Astrocyte of the cerebellum (primary cell): ENCODE results near the gene SGIP1.

Source experiments
- DNase-seq: peaks from one replicate; pipeline ENCODE4 v3.0.0-alpha.2; 2011; ENCODE audit warnings: low read depth
- H3K4me3 ChIP-seq: 2 replicates; pipeline ENCODE4 v1.5.1; 2011; ENCODE audit warnings: mild to moderate bottlenecking, low read depth, low read length, moderate library complexity
- in situ Hi-C: cut with HindIII; loops from 2 replicates; pipeline ENCODE4 v1.10.0; 2017; ENCODE audit warnings: low sequenced_read_pairs
- TF ChIP-seq, protein P1 (sequence below): IDR thresholded peaks from 2 replicates; pipeline ENCODE4 v1.5.1; 2012; ENCODE audit warnings: low read length, low read depth, moderate library complexity, mild to moderate bottlenecking; ENCODE audit errors: missing control alignments

Gene SGIP1

DNA sequence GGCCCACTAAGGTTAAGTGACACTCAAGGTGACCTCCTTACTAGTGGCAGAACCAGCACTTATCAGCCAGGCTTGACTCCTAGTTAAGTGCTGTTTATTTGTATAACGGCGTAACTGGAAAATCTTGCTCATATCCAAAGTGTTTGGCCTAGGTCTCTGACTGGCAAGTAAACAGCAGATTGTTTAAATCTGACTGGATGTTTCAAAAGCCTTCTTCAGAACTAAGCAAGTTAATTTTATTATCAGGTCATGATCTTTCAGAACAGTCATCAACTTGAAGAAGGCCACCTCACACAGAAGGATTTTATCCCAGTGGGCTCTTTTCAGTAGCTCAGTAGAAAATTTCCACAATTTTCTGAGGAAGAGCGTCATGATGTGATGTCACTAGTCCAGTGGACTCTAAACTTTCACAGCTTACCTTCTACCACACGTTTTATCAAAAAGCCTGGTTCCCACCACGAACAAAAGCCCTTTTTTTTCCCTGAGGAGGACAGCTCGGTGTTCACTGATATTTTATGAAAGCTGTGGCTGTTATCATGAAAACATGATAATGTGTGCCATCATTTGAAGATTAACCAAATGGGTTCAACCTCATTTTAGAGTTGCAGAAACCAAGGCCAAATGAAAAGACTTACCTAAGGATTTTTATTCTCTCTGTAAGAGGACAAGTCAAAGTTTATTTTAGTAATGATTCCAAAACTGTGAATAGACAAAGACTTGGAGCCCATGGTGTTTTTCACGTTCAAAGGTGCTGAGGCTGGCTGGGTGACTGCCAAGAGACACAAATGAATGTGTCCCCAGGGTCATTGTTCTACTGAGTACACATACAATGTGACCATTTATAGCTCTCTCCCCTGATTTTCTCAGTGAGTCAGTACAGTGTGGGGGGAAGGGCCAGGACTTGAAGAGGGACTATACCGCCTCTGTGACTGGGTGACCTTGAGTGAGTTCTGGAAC is 9.1 kb downstream of the SGIP1 start:
- in situ Hi-C loops = no loop called here
- H3K4me3 ChIP-seq = no peak overlapping the region
- no peak for DNase-seq
- TF ChIP-seq, protein P1, sequence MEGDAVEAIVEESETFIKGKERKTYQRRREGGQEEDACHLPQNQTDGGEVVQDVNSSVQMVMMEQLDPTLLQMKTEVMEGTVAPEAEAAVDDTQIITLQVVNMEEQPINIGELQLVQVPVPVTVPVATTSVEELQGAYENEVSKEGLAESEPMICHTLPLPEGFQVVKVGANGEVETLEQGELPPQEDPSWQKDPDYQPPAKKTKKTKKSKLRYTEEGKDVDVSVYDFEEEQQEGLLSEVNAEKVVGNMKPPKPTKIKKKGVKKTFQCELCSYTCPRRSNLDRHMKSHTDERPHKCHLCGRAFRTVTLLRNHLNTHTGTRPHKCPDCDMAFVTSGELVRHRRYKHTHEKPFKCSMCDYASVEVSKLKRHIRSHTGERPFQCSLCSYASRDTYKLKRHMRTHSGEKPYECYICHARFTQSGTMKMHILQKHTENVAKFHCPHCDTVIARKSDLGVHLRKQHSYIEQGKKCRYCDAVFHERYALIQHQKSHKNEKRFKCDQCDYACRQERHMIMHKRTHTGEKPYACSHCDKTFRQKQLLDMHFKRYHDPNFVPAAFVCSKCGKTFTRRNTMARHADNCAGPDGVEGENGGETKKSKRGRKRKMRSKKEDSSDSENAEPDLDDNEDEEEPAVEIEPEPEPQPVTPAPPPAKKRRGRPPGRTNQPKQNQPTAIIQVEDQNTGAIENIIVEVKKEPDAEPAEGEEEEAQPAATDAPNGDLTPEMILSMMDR = no peak

DNA sequence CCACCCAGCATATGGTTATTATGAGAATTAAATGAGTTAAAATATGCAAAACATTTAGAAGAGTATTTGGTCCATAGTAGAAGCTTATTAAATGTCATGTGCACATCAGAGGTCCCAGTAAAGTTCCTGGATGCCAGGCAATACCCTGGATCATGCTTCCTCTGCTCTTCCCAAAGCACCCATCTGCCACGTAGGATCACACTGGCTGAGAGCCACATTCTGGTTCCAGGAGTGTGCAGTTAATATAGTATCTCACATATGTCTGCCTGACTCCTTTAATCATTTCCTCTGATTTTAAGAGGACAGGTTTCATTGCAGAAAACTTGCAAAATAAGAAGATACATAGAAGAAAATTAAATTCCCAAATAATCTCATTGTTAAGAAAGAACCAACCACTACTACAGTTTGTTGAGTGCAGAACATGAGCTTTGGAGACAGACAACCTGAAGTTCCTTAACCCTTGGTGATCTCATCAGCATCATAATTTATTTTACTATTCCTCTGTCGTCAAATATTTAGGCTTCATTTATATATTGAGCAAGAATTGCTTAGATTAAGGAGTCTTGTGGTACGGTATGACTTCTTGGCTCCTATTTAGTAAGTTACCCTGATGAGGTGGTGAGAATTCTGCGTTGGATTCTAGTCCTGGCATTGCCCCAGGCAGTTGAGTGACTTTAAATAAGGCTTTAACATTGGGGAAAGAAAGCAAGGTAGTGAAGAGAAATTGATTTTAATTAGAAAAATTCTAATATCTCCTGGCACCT is 12.3 kb downstream of the SGIP1 start:
- in situ Hi-C loops = no loop called here
- TF ChIP-seq, protein P1 = no peak
- H3K4me3 ChIP-seq = no peak overlapping the region
- no peak for DNase-seq

DNA sequence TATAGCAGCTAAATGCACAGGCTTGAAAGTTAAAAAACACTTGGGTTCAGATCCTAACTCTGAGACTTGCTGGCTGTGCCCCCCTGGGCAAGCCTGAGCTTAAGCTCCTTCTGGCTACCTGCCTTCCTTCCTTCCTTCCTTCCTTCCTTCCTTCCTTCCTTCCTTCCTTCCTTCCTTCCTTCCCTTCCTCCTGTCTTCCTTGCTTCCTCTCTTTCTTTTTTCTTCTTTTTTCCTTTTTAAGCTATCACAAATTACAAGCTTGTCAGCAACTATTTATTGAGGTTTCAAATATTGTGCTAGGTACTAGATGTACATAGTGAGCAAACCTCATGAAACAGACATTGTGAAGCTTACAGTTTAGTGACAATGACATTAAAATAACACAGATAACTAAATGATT is 15.1 kb downstream of the SGIP1 start:
- DNase-seq = no peak
- H3K4me3 ChIP-seq = no peak overlapping the region
- TF ChIP-seq, protein P1 = no peak
- in situ Hi-C loops = no loop called here

DNA sequence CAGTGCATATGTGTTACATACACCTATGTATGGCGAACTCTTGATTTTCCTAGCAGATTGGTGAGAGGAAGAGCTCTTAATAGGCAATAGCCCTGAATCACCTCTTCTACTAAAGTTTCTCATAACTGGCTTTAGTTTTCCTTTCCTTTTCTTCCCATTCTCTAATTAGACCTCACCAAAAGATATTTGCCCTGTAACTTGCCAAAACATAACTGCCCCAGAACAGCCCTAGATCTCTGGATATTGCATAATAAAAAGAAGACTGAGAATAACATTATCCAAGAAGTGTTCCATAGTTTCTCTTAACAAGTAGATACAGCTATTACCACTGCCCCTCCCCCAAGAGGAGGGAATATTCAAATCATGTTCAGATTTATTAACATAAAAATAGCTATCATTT is 16.3 kb downstream of the SGIP1 start:
- H3K4me3 ChIP-seq = no peak overlapping the region
- in situ Hi-C loops = no loop called here
- TF ChIP-seq, protein P1 = no peak
- no peak for DNase-seq

DNA sequence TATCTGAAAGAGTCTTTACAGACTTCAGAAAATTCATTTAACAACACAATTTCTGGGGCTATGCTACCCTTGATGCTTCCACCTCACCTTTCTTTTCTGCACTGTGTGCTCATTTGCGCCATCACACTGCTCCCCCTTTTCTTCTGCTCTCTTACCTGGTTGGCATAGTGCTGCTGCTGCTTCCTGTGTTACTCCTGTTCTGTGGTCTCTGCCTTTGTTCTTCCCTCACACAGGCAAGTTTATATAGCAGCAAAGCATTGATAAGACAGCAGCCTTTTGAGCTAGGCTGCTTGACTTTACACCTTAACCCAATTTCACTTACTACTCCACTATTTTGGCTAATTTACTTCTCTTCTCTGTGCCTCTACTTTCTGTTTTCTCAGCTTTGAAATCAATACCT is 18.3 kb downstream of the SGIP1 start:
- no peak overlapping the region for H3K4me3 ChIP-seq
- in situ Hi-C loops = no loop called here
- TF ChIP-seq, protein P1 = no peak
- no peak for DNase-seq

DNA sequence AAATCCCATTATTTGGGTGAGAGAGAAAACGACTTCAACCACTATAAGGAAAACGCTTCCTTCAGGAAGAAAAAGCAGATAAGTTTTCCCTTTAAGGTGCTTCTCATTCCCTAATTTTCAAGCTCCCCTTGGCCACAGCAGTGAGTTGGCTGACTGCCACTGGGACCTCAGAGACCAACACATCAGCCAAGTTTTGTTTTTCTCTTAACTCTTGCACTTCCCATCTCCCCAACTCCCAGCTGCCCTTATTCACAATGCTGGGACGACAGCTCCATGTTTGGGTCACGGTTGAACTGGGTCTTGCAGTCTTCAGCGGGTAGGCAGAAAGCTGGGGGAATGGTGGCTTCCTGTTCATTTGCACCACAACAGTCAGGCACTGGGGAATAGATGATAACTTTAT is 18.9 kb downstream of the SGIP1 start:
- DNase-seq = no peak
- TF ChIP-seq, protein P1 = no peak
- in situ Hi-C loops = no loop called here
- no peak overlapping the region for H3K4me3 ChIP-seq
